SK-N-SH treated with all-trans-retinoic acid at 6 μM for 48 hours (cell line): ENCODE results near the gene FRMD1.

Experiments used
- ATAC-seq: fragments of 200-7000 bp; cut with Tn5 transposase; 3 replicates; pipeline ENCODE4 v1.9.1; 2020; ENCODE audit warnings: mild to moderate bottlenecking, moderate library complexity
- BACH2 ChIP-seq: fragments of 250-450 bp; sonication (Bioruptor Pico); IDR thresholded peaks from 2 replicates; pipeline ENCODE4 v1.9.0; 2021; ENCODE audit warnings: mild to moderate bottlenecking, borderline replicate concordance
- CREB5 ChIP-seq: fragments of 250-450 bp; sonication (Bioruptor Pico); IDR thresholded peaks from 2 replicates; pipeline ENCODE4 v1.5.1; 2020; ENCODE audit warnings: low read depth, mild to moderate bottlenecking, moderate library complexity
- CSDC2 ChIP-seq: fragments of 250-450 bp; sonication (Bioruptor Pico); IDR thresholded peaks from 2 replicates; pipeline ENCODE4 v1.5.0; 2020; ENCODE audit warnings: mild to moderate bottlenecking, moderate library complexity
- GLIS3 ChIP-seq: fragments of 250-450 bp; sonication (Bioruptor Pico); IDR thresholded peaks from 2 replicates; pipeline ENCODE4 v1.5.0; 2020; ENCODE audit warnings: mild to moderate bottlenecking, moderate library complexity
- ISL1 ChIP-seq: fragments of 250-450 bp; sonication (Bioruptor Pico); IDR thresholded peaks from 2 replicates; pipeline ENCODE4 v2.1.2; 2022; ENCODE audit warnings: mild to moderate bottlenecking, moderate library complexity
- PATZ1 ChIP-seq: fragments of 250-450 bp; sonication (Bioruptor Pico); IDR thresholded peaks from 2 replicates; pipeline ENCODE4 v1.8.0; 2020; ENCODE audit warnings: mild to moderate bottlenecking, moderate library complexity, borderline replicate concordance
- RARB ChIP-seq: fragments of 250-450 bp; sonication (Bioruptor Pico); IDR thresholded peaks from 2 replicates; pipeline ENCODE4 v1.8.0; 2021; ENCODE audit warnings: mild to moderate bottlenecking, moderate library complexity
- SNAI2 ChIP-seq: fragments of 250-450 bp; sonication (Bioruptor Pico); IDR thresholded peaks from 2 replicates; pipeline ENCODE4 v1.5.0; 2020; ENCODE audit warnings: mild to moderate bottlenecking, moderate library complexity
- TCF4 ChIP-seq: fragments of 250-450 bp; sonication (Bioruptor Pico); IDR thresholded peaks from 2 replicates; pipeline ENCODE4 v1.8.0; 2021; ENCODE audit warnings: mild to moderate bottlenecking, moderate library complexity, borderline replicate concordance
- TOX ChIP-seq: fragments of 250-450 bp; sonication (Bioruptor Pico); IDR thresholded peaks from 2 replicates; pipeline ENCODE4 v1.8.0; 2021; ENCODE audit warnings: mild to moderate bottlenecking, moderate library complexity, borderline replicate concordance
- TSHZ2 ChIP-seq: fragments of 250-450 bp; sonication (Bioruptor Pico); IDR thresholded peaks from 2 replicates; pipeline ENCODE4 v1.5.0; 2020; ENCODE audit warnings: mild to moderate bottlenecking, moderate library complexity
- ZC3H10 ChIP-seq: fragments of 250-450 bp; sonication (Bioruptor Pico); IDR thresholded peaks from 2 replicates; pipeline ENCODE4 v1.5.1; 2021; ENCODE audit warnings: mild to moderate bottlenecking, moderate library complexity
- ZFP3 ChIP-seq: fragments of 250-450 bp; sonication (Bioruptor Pico); IDR thresholded peaks from 2 replicates; pipeline ENCODE4 v1.5.0; 2020; ENCODE audit warnings: mild to moderate bottlenecking, moderate library complexity
- ZFP30 ChIP-seq: fragments of 450-650 bp; formaldehyde crosslinking; IDR thresholded peaks from 2 replicates; pipeline ENCODE4 v1.5.0; 2022; ENCODE audit warnings: mild to moderate bottlenecking, moderate library complexity
- ZNF565 ChIP-seq: fragments of 450-650 bp; formaldehyde crosslinking; conservative IDR thresholded peaks from 2 replicates; pipeline ENCODE4 v1.5.0; 2020; ENCODE audit warnings: low read depth, mild to moderate bottlenecking, moderate library complexity
- ZNF70 ChIP-seq: fragments of 450-650 bp; formaldehyde crosslinking; IDR thresholded peaks from 2 replicates; pipeline ENCODE4 v1.5.0; 2020; ENCODE audit warnings: mild to moderate bottlenecking, moderate library complexity
- ZNF8 ChIP-seq: fragments of 450-650 bp; formaldehyde crosslinking; IDR thresholded peaks from 2 replicates; pipeline ENCODE4 v1.5.0; 2020; ENCODE audit warnings: mild to moderate bottlenecking, moderate library complexity
- TF ChIP-seq, protein P1 (sequence below): fragments of 250-450 bp; sonication (Bioruptor Pico); IDR thresholded peaks from 2 replicates; pipeline ENCODE4 v1.5.1; 2021; ENCODE audit warnings: mild to moderate bottlenecking, moderate library complexity

The FRMD1 gene

GRCh38 chr6:168075787-168076202 is 3.2 kb downstream of the FRMD1 start:
- TF ChIP-seq, protein P1, sequence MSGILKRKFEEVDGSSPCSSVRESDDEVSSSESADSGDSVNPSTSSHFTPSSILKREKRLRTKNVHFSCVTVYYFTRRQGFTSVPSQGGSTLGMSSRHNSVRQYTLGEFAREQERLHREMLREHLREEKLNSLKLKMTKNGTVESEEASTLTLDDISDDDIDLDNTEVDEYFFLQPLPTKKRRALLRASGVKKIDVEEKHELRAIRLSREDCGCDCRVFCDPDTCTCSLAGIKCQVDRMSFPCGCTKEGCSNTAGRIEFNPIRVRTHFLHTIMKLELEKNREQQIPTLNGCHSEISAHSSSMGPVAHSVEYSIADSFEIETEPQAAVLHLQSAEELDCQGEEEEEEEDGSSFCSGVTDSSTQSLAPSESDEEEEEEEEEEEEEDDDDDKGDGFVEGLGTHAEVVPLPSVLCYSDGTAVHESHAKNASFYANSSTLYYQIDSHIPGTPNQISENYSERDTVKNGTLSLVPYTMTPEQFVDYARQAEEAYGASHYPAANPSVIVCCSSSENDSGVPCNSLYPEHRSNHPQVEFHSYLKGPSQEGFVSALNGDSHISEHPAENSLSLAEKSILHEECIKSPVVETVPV (CRISPR knock-in tag), result no peak
- TF ChIP-seq ZNF565 (no peak), CSDC2 (CRISPR knock-in tag) (no peak), ZFP3 (CRISPR knock-in tag) (no peak), TCF4 (CRISPR knock-in tag) (no peak), ZC3H10 (no peak), SNAI2 (CRISPR knock-in tag) (no peak), BACH2 (no peak), CREB5 (CRISPR knock-in tag) (no peak)
- ATAC-seq, result no peak

DNA sequence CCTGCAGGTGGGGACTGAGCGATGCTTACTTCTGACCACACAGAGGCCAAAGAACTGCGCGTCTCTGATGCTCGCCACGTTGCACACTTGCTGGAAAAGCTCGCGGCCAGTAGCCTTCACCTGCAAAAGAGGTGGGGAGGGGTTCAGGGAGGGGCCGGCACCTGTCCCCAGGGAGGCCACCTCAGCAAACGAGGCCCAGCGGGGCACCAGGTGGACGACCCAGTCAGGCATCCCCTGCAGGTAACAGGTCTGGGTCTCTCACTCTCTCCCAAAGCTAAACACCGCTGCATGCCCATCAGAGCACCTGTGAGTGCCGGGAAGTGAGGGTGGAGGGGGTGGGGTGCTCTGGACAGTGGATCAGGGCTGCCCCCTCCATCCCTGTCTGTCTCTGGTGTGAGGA is 3.8 kb downstream of the FRMD1 start:
- ATAC-seq, result no peak
- no peak for TF ChIP-seq ZFP3 (CRISPR knock-in tag)
- no peak for TF ChIP-seq CREB5 (CRISPR knock-in tag)
- no peak for TF ChIP-seq SNAI2 (CRISPR knock-in tag)
- TF ChIP-seq ZNF70 (CRISPR knock-in tag), result no peak
- TF ChIP-seq TOX (CRISPR knock-in tag), result no peak
- no peak for TF ChIP-seq PATZ1
- TF ChIP-seq GLIS3 (CRISPR knock-in tag), result no peak
- TF ChIP-seq ISL1, result no peak
- TF ChIP-seq ZNF8 (CRISPR knock-in tag), result no peak
- TF ChIP-seq, protein P1 (CRISPR knock-in tag), result no peak
- no peak for TF ChIP-seq ZFP30 (CRISPR knock-in tag)
- no peak for TF ChIP-seq RARB (CRISPR knock-in tag)

DNA sequence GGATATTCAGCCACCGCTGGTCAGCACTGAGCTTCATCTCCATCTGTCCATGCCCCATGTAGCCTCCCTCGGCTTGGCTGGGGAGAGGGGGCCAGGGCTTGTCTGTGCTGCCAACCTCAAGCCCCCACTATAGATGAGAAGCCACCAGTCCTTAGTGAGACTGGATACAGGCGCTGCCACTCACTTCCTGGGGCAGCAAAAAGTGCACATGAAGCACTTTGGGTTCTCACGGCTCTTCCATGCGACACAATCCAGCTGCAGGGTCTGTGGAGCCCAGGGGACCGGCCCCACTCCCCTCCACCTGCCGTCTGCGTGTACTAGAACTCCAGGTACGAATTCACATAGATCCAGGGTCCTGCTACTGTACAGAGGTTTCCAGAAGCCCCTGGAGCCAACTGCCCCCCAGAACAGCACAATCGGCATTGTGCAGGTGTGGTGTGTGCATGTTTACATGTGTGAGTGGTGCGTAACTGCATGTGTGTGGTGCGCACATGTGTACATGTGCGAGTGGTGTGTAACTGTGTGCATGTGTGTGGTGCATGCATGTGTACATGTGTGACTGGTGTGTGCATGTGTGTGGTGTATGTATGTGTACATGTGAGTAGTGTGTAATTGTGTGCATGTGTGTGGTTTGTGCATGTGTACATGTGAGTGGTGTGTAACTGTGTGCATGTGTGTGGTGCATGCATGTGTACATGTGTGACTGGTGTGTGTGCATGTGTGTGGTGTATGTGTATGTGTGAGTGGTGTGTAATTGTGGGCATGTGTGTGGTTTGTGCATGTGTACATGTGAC is 4.9 kb downstream of the FRMD1 start:
- ATAC-seq, result no peak
- TF ChIP-seq TSHZ2 (CRISPR knock-in tag) (no peak), CSDC2 (CRISPR knock-in tag) (no peak), SNAI2 (CRISPR knock-in tag) (no peak)
